Colonic mucosa (tissue), 4 donors: ENCODE measurements around the gene JAZF1. TPM values are rescaled to one million over a fixed set of nuclear protein-coding genes. Genes with fewer than 3 reads are reported as not detected.

Experiments used
- DNase-seq: peaks from one replicate; pipeline ENCODE4 v3.0.0-alpha.2; 2020
- H3K27ac ChIP-seq: fragments of 200-600 bp; one replicate; pipeline ENCODE4 v1.8.0; 2021
- H3K27me3 ChIP-seq: fragments of 200-600 bp; one replicate; pipeline ENCODE4 v1.8.0; 2021
- H3K36me3 ChIP-seq: fragments of 200-600 bp; one replicate; pipeline ENCODE4 v1.8.0; 2021
- H3K4me1 ChIP-seq: fragments of 200-600 bp; one replicate; pipeline ENCODE4 v1.8.0; 2021; ENCODE audit warnings: mild to moderate bottlenecking
- H3K4me3 ChIP-seq: fragments of 200-600 bp; one replicate; pipeline ENCODE4 v1.8.0; 2021
- H3K9ac ChIP-seq, 2 donors: one replicate each; pipeline ENCODE4 v1.7.0; 2013; ENCODE audit warnings: control low read depth in 2 of 2, low read depth in 2 of 2, low read length in 2 of 2
- H3K9me3 ChIP-seq: fragments of 200-600 bp; one replicate; pipeline ENCODE4 v1.8.0; 2021
- CTCF ChIP-seq: fragments of 200-600 bp; IDR thresholded peaks from one replicate; pipeline ENCODE4 v1.8.0; 2022; ENCODE audit warnings: antibody characterized with exemption, mild to moderate bottlenecking
- intact Hi-C: fragments of 100-400 bp; cut with DNase I; formaldehyde crosslinking; loops from one replicate; pipeline ENCODE4 v1.14.1; 2022
- total RNA-seq, 2 donors: library from RNA; stranded (reverse); fragmentation: NEBNext Ultra II Directional in 1 of 2; extraction: Animal tissue kit (Norgen Biotek cat#: 25700) in 1 of 2; gene quantifications; one replicate each; pipeline ENCODE4 v1.2.1, GENCODE V29; 2021
- donor health status: healthy.
- donor health status: DM: no; HTN: no; CAD: no.
- donor health status: DM: no; HTN: no; CAD: no.

The JAZF1 gene
- total RNA-seq, 2 donors from 2014 or later = 1.8 to 10.1 TPM

GRCh38 chr7:28054531-28055160, 125.9 kb downstream of the JAZF1 start:
- no peaks in the 10 kb centered on the region for H3K36me3 ChIP-seq
- DNase-seq = no peak
- intact Hi-C loops = no loop called here
- H3K4me1 ChIP-seq = no peaks in the 10 kb centered on the region
- no peaks in the 10 kb centered on the region for H3K9me3 ChIP-seq
- H3K27ac ChIP-seq = no peak overlapping the region
- no peaks in the 10 kb centered on the region for H3K27me3 ChIP-seq
- TF ChIP-seq CTCF = no peak
- no peak overlapping the region for H3K4me3 ChIP-seq
- H3K9ac ChIP-seq = no peak overlapping the region

DNA sequence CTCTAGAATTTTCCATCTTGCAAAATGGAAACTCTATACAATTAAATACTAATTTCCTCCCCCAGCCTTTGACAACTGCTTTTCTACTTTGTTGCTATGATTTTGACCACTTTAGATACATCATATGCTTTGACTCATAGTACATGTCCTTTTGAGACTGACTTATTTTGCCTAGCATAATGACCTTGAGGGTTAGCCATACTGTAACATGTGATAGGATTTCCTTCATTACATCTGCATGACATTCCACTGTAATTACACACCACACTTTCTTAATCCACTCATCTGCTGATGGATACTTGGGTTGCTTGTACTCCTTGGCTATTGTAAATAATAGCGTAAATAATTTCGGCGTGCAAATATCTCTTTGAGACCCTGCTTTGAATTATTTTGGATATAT, 127.7 kb downstream of the JAZF1 start:
- no peak overlapping the region for H3K4me3 ChIP-seq
- no peak for TF ChIP-seq CTCF
- DNase-seq = no peak
- no peak overlapping the region for H3K27ac ChIP-seq
- H3K36me3 ChIP-seq = no peaks in the 10 kb centered on the region
- no peaks in the 10 kb centered on the region for H3K27me3 ChIP-seq
- intact Hi-C loops = no loop called here
- H3K9me3 ChIP-seq = no peaks in the 10 kb centered on the region
- H3K4me1 ChIP-seq = no peaks in the 10 kb centered on the region
- H3K9ac ChIP-seq = no peak overlapping the region

DNA sequence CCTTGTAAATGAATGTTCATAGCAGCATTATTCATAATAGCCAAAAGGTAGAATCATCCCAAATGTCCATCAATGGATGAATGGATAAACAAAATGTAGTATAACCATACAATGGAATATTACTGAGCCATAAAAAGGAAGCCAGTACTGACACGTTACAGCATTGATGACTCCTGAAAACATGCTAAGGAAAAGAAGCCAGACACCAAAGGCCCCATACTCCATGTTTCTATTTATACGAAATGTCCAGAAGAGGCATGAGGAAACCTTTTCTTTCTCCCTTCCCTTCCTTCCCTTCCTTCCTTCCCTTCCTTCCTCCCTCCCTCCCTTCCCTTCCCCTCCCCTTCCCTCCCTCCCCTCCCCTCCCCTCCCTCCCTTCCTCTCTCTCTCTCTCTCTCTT, 131.9 kb downstream of the JAZF1 start:
- intact Hi-C loops = no loop called here
- no peaks in the 10 kb centered on the region for H3K4me1 ChIP-seq
- DNase-seq = no peak
- H3K9ac ChIP-seq = no peak overlapping the region
- no peaks in the 10 kb centered on the region for H3K36me3 ChIP-seq
- H3K27ac ChIP-seq = no peak overlapping the region
- H3K4me3 ChIP-seq = no peak overlapping the region
- no peaks in the 10 kb centered on the region for H3K9me3 ChIP-seq
- no peak for TF ChIP-seq CTCF
- H3K27me3 ChIP-seq = no peaks in the 10 kb centered on the region

DNA sequence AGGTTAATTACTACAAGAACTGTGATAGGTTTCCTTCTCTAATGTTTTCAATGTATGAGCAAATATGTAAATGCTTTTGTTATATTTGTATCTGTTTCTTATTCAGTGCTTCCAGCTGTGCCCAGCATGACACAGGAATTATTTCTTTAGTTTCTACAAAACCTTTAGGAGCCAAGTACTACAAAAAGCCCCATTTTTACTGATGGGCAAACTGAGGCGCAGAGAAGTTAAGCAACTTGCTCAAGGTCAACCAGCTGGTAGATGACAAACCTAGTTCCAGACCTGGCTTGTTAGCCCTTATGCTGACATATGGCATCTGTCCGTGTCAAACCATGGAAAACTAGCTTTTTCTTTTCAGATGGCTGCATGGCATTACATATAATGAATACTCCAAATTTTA, 134.6 kb downstream of the JAZF1 start:
- Histone ChIP-seq H3K9me3 (no peaks in the 10 kb centered on the region), H3K36me3 (no peaks in the 10 kb centered on the region), H3K27ac (no peak overlapping the region), H3K9ac (no peak overlapping the region), H3K27me3 (no peaks in the 10 kb centered on the region), H3K4me1 (no peaks in the 10 kb centered on the region), H3K4me3 (no peak overlapping the region)
- DNase-seq = no peak
- intact Hi-C loops = no loop called here
- no peak for TF ChIP-seq CTCF

- DNase-seq = no peak
- H3K36me3 ChIP-seq = no peaks in the 10 kb centered on the region
- no peaks in the 10 kb centered on the region for H3K4me1 ChIP-seq
- intact Hi-C loops = no loop called here
- no peak overlapping the region for H3K9ac ChIP-seq
- H3K27ac ChIP-seq = no peak overlapping the region
- H3K9me3 ChIP-seq = no peaks in the 10 kb centered on the region
- no peak overlapping the region for H3K4me3 ChIP-seq
- no peaks in the 10 kb centered on the region for H3K27me3 ChIP-seq
- no peak for TF ChIP-seq CTCF
Measured at GRCh38 chr7:28045592-28045991, 135.0 kb downstream of the JAZF1 start.
